OCI-LY3 (cell line): ENCODE data around the gene SMG1.
"Not testable (repeated sequence)": the region's sequence is repeated elsewhere in the genome, so short reads cannot be mapped to it uniquely, and the experiment has no call there.

Experiments
- H2AFZ ChIP-seq: fragments of 200-600, 300-600 bp; shearing (Covaris generic); 2 replicates; pipeline ENCODE4 v1.6.0; 2014; ENCODE audit warnings: antibody characterized with exemption, low read depth, low read length
- H3K27ac ChIP-seq: fragments of 200-600, 300-600 bp; sonication (generic); 2 replicates; pipeline ENCODE4 v1.5.1; 2014; ENCODE audit warnings: mild to moderate bottlenecking, low read length, moderate library complexity, mixed read lengths
- H3K27me3 ChIP-seq: fragments of 200-600, 300-600 bp; sonication (generic); 2 replicates; pipeline ENCODE4 v1.6.1; 2014; ENCODE audit warnings: low read depth, low read length, mixed read lengths
- H3K36me3 ChIP-seq: fragments of 200-600, 300-600 bp; sonication (generic); replicated peaks from 2 replicates; pipeline ENCODE3; 2014; ENCODE audit warnings: low read depth, low read length, mixed read lengths
- H3K4me1 ChIP-seq: fragments of 300-600, 200-600 bp; sonication (generic); 2 replicates; pipeline ENCODE4 v1.6.1; 2014; ENCODE audit warnings: low read length, mixed read lengths
- H3K4me2 ChIP-seq: fragments of 200-600, 300-600 bp; sonication (generic); 2 replicates; pipeline ENCODE4 v1.6.1; 2014; ENCODE audit warnings: low read length, mixed read lengths
- H3K4me3 ChIP-seq: fragments of 300-600, 200-600 bp; sonication (generic); 2 replicates; pipeline ENCODE4 v1.5.1; 2014; ENCODE audit warnings: antibody characterized with exemption, mild to moderate bottlenecking, low read length, moderate library complexity
- H3K79me2 ChIP-seq: fragments of 300-600, 200-600 bp; shearing (Covaris generic); 2 replicates; pipeline ENCODE4 v1.6.1; 2014; ENCODE audit warnings: mild to moderate bottlenecking, low read length, mixed read lengths
- H3K9ac ChIP-seq: fragments of 300-600, 200-600 bp; shearing (Covaris generic); 2 replicates; pipeline ENCODE4 v1.6.0; 2014; ENCODE audit warnings: mild to moderate bottlenecking, low read length, moderate library complexity
- H3K9me3 ChIP-seq: fragments of 200-600, 300-600 bp; shearing (Covaris generic); 2 replicates; pipeline ENCODE4 v1.6.1; 2014; ENCODE audit warnings: low read length, mixed read lengths; ENCODE audit not compliant: insufficient read depth
- H4K20me1 ChIP-seq: fragments of 200-600, 300-600 bp; sonication (generic); 2 replicates; pipeline ENCODE4 v1.6.1; 2016; ENCODE audit warnings: low read length, mixed read lengths; ENCODE audit not compliant: insufficient read depth
- EZH2phosphoT487 ChIP-seq: fragments of 200-600 bp; shearing (Covaris generic); IDR thresholded peaks from 2 replicates; pipeline ENCODE4 v1.6.1; 2018; ENCODE audit warnings: antibody characterized with exemption, mixed run types, low read depth
- TF ChIP-seq, protein P1 (sequence below): fragments of 200-600, 300-600 bp; sonication (generic); IDR thresholded peaks from 2 replicates; pipeline ENCODE4 v1.5.1; 2014; ENCODE audit warnings: antibody characterized with exemption, low read length, low read depth

SMG1 gene

DNA sequence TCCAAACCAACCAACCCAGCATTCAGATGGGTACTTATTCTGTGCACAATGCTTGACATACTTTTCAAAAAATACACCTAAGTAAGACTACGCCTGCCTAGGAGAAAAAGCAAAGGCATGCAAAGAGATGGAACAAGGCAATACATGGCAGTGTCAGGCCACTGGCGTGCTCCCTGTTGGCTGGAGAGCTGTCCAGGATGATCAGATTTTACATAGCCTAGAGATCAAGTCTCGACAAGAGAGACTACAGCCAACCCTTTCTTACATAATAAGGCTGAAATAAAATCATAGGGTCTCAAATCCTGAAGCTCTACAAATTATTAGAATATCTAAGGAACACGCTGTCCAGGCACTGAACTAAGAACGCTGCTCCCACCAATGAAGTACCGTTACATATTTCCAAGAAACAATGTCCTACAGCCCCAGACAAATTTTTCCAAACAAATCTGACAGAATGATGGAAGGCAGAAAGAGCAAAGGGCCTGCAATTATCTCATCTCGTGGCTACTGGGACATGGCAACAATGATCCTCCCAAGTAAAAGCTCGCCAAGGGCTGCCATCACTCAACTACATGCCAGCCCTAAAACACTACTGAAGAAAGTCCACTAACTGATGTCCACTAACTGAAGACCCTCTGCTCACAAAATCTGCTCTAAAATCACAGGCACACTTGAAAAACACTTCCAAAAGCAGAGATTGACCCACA lies 141.1 kb downstream of the SMG1 start:
- Histone ChIP-seq H3K79me2 (peaks cover 75% of the 10 kb centered on the region), H3K4me1 (peaks cover 61% of the 10 kb centered on the region), H3K27ac (peak overlapping the region; percentile 20; the same call in 1 of the 2 replicates), H3K36me3 (peaks cover 67% of the 10 kb centered on the region), H3K9me3 (no peaks in the 10 kb centered on the region), H3K9ac (no peak overlapping the region), H3K4me3 (no peak overlapping the region), H3K4me2 (peak overlapping the region; percentile 91), H2AFZ (no peak overlapping the region), H3K27me3 (no peaks in the 10 kb centered on the region), H4K20me1 (peaks cover 73% of the 10 kb centered on the region)
- TF ChIP-seq, protein P1, sequence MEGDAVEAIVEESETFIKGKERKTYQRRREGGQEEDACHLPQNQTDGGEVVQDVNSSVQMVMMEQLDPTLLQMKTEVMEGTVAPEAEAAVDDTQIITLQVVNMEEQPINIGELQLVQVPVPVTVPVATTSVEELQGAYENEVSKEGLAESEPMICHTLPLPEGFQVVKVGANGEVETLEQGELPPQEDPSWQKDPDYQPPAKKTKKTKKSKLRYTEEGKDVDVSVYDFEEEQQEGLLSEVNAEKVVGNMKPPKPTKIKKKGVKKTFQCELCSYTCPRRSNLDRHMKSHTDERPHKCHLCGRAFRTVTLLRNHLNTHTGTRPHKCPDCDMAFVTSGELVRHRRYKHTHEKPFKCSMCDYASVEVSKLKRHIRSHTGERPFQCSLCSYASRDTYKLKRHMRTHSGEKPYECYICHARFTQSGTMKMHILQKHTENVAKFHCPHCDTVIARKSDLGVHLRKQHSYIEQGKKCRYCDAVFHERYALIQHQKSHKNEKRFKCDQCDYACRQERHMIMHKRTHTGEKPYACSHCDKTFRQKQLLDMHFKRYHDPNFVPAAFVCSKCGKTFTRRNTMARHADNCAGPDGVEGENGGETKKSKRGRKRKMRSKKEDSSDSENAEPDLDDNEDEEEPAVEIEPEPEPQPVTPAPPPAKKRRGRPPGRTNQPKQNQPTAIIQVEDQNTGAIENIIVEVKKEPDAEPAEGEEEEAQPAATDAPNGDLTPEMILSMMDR: no peak
- no peak for TF ChIP-seq EZH2phosphoT487

DNA sequence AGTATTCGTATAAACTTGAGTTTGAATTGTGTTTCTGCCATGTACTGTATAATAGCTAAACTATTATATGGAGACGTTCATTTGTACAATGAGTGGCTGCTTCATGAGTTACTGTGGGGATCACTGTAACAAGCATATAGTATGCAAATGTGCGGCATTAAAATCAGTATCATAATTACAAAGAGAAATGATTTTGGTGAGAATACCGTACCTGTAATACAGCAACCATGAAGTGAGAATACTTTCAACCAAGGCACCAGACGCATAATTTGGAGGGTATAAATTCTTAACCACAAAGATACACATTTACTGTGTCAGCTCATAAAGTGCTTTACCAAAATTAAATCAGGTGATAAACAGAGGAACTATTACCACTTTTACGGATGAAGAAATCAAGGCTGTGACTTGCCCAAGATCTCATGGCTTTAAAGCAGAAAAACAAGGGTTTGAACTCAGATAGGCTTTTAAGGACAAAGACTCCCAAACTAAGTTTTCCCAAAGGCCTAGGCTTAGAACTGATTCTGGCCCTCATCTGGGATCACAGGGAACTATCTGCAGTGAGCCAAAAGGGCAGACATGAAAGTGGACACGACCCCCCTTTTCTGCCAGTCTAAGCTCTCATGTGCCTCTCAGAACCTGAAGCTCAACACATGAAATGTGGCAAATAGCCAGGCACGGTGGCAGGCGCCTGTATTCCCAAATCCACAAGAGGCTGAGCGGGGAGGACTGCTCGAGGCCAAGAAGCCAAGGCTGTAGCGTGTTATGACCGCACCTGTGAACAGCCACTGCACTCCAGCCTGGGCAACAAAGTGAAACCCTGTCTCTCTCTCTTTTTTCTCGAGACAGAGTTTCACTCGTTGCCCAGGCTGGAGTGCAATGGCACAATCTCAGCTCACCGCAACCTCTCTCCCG lies 142.5 kb downstream of the SMG1 start:
- H3K4me1 ChIP-seq: peaks cover 58% of the 10 kb centered on the region
- peak overlapping the region; percentile 77 for H3K27ac ChIP-seq
- TF ChIP-seq, protein P1: no peak
- no peak for TF ChIP-seq EZH2phosphoT487
- no peaks in the 10 kb centered on the region for H3K27me3 ChIP-seq
- peaks cover 61% of the 10 kb centered on the region for H3K79me2 ChIP-seq
- H3K4me3 ChIP-seq: no peak overlapping the region
- peak overlapping the region; percentile 29 for H3K4me2 ChIP-seq
- H4K20me1 ChIP-seq: peaks cover 63% of the 10 kb centered on the region
- no peak overlapping the region for H3K9ac ChIP-seq
- no peak overlapping the region for H2AFZ ChIP-seq
- no peaks in the 10 kb centered on the region for H3K9me3 ChIP-seq
- H3K36me3 ChIP-seq: peaks cover 56% of the 10 kb centered on the region

DNA sequence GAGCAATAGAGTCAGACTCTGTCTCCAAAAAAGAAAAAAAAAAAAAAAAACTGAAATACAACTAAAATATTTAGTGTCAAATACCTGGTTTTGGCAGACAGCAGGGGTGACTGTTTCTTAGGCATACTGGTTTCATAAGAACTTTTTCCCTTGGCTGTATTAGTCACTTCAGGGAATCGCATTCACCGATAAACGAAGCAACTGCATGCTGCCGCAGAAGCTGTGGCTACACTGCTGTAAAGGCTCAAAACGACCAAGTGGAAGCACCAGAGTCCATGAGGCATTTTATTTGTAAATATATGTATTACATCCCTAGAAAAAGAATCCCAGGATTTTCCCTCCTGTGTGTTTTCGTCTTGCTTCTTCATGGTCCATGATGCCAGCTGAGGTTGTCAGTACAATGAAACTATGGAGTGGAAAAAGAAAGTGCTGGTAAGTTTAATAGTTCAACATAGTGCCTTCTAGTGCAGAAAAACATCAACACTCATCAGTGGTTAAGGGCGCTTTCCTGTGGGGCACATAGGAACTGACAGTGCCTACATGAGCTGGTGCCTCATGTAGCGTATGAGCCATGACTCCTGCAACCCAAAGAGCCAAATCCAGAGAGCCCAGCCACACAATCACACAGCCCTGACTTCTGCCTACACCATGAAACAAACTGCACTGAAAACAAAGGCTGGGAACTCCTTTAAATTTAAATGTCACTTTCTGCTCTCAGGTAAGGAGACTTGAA lies 143.3 kb downstream of the SMG1 start:
- Histone ChIP-seq H3K4me1 (peaks cover 50% of the 10 kb centered on the region), H3K79me2 (peaks cover 53% of the 10 kb centered on the region), H3K27me3 (no peaks in the 10 kb centered on the region), H4K20me1 (peaks cover 54% of the 10 kb centered on the region), H2AFZ (no peak overlapping the region), H3K4me2 (no peak overlapping the region; the same call in 1 of the 2 replicates), H3K9me3 (no peaks in the 10 kb centered on the region), H3K36me3 (peaks cover 49% of the 10 kb centered on the region), H3K9ac (no peak overlapping the region), H3K4me3 (no peak overlapping the region), H3K27ac (peak overlapping the region; percentile 77)
- no peak for TF ChIP-seq EZH2phosphoT487
- TF ChIP-seq, protein P1: no peak

DNA sequence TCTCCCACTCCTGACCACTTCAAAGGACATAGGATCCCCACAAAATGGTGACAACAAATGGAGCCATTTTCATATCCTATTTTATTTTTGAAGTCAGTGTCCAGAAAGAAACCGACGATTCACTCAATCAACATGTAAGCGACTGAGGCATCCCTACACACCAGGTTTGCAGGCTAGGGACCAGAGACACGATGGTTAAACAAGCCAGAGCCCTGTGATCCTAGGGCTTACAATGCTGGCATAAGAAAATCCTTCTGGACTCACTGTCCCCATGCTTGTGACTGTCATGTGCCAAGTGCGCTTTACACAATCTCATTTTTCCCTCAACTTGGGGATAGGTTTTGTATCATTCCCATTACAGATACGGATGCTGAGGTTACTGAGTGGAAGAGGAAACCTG lies 145.0 kb downstream of the SMG1 start:
- Histone ChIP-seq H3K36me3 (peaks cover 37% of the 10 kb centered on the region), H3K79me2 (peaks cover 37% of the 10 kb centered on the region), H4K20me1 (peaks cover 38% of the 10 kb centered on the region), H3K4me1 (peaks cover 33% of the 10 kb centered on the region)
- not testable (repeated sequence) for H2AFZ ChIP-seq, H3K9ac ChIP-seq, H3K4me2 ChIP-seq, H3K27ac ChIP-seq, H3K9me3 ChIP-seq, H3K4me3 ChIP-seq, H3K27me3 ChIP-seq

DNA sequence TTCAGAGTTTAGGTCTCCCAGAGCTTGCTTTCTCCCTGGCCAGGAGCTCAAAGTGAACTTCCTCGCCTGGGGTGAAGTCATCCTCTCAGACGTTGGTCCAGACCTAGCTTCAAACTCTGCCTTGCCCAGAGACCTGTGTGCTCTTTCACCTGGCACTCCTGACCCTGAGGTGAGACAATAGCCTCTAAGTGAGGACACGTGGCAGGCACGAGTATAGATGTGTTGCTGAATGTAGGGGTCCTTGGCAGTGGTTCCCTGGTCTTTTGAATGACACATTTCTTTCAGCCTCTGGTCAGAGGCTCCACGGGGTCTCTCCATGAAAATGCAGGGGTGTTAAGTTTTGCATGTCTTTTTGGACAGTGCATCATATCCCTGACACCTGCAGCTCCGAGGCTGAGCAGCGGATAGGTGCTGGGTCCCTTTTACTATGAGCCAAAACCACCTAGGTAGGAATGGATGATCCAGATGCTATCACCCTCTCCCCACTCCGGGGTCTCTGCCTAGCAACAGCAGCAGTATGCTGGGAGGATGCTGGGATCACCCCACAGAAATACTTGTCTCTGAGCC lies 145.7 kb downstream of the SMG1 start:
- not testable (repeated sequence) for H3K9me3 ChIP-seq, H3K27me3 ChIP-seq, H3K4me3 ChIP-seq, H3K4me2 ChIP-seq, H2AFZ ChIP-seq, H3K27ac ChIP-seq, H3K9ac ChIP-seq
- H4K20me1 ChIP-seq: peaks cover 31% of the 10 kb centered on the region
- peaks cover 30% of the 10 kb centered on the region for H3K36me3 ChIP-seq
- peaks cover 30% of the 10 kb centered on the region for H3K79me2 ChIP-seq
- H3K4me1 ChIP-seq: peaks cover 27% of the 10 kb centered on the region

DNA sequence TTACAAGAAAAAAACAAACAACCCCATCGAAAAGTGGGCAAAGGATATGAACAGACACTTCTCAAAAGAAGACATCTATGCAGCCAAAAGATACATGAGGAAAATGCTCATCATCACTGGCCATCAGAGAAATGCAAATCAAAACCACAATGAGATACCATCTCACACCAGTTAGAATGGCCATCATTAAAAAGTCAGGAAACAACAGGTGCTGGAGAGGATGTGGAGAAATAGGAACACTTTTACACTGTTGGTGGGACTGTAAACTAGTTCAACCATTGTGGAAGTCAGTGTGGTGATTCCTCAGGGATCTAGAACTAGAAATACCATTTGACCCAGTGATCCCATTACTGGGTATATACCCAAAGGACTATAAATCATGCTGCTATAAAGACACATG lies 148.5 kb downstream of the SMG1 start:
- H3K79me2 ChIP-seq, H3K4me1 ChIP-seq, H3K27ac ChIP-seq, H3K4me2 ChIP-seq, H3K9ac ChIP-seq, H3K9me3 ChIP-seq, H3K27me3 ChIP-seq, H3K4me3 ChIP-seq, H3K36me3 ChIP-seq, H4K20me1 ChIP-seq, H2AFZ ChIP-seq: not testable (repeated sequence)
